Breast epithelium (tissue), 3 donors: ENCODE data around the gene TMED9.

Experiments used
- CTCF ChIP-seq, 3 donors: fragments of 450-650 bp; IDR thresholded peaks; one replicate each; pipeline ENCODE4 v1.5.1; 2016 to 2017; ENCODE audit warnings: antibody characterized with exemption in 3 of 3, mild to moderate bottlenecking in 3 of 3, moderate library complexity in 3 of 3
- POLR2A ChIP-seq: fragments of 450-650 bp; IDR thresholded peaks from one replicate; pipeline ENCODE4 v1.6.1; 2016; ENCODE audit warnings: antibody characterized with exemption, mild to moderate bottlenecking, moderate library complexity
- POLR2AphosphoS5 ChIP-seq, 3 donors: sonication (generic); formaldehyde crosslinking; IDR thresholded peaks; one replicate each; pipeline ENCODE4 v1.6.1; 2017; ENCODE audit warnings: antibody characterized with exemption in 3 of 3

- TF ChIP-seq CTCF (IDR thresholded peaks at IDR 0.05) = peak in 2 of 3 donors; percentile 62 to 68
- no peak for TF ChIP-seq POLR2A
- no peak for TF ChIP-seq POLR2AphosphoS5 (IDR thresholded peaks at IDR 0.05)
Measured at GRCh38 chr5:177607452-177608192, 15.6 kb downstream of the TMED9 start.
